Measurements from ENCODE around the gene MDM2.

MDM2 gene

GRCh38 chr12:68896881-68897540 is 89.0 kb downstream of the MDM2 start:
- Histone ChIP-seq H3K9ac (ENCODE audit: low read depth, low read length) (no peak overlapping the region), H3K4me3 (ENCODE audit: low read depth, low read length) (no peak overlapping the region), H3K4me1 (ENCODE audit: control insufficient read depth, insufficient read depth, low read length) (peaks cover 8% of the 10 kb centered on the region; the same call in 1 of the 2 replicates), H3K27me3 (ENCODE audit: control insufficient read depth, insufficient read depth, low read length) (no peaks in the 10 kb centered on the region), H3K36me3 (ENCODE audit: control insufficient read depth, insufficient read depth, low read length) (no peaks in the 10 kb centered on the region), H3K27ac (ENCODE audit: low read depth, low read length) (no peak overlapping the region), H3K9me3 (ENCODE audit: control insufficient read depth, insufficient read depth, low read length) (no peaks in the 10 kb centered on the region)

GRCh38 chr12:68899251-68899771 is 91.3 kb downstream of the MDM2 start:
- no peaks in the 10 kb centered on the region for H3K27me3 ChIP-seq (ENCODE audit: control insufficient read depth, insufficient read depth, low read length)
- H3K9me3 ChIP-seq (ENCODE audit: control insufficient read depth, insufficient read depth, low read length) = no peaks in the 10 kb centered on the region
- no peaks in the 10 kb centered on the region for H3K36me3 ChIP-seq (ENCODE audit: control insufficient read depth, insufficient read depth, low read length)
- H3K4me1 ChIP-seq (ENCODE audit: control insufficient read depth, insufficient read depth, low read length) = peaks cover 8% of the 10 kb centered on the region; the same call in 1 of the 2 replicates
- no peak overlapping the region for H3K27ac ChIP-seq (ENCODE audit: low read depth, low read length)
- no peak overlapping the region for H3K4me3 ChIP-seq (ENCODE audit: low read depth, low read length)
- H3K9ac ChIP-seq (ENCODE audit: low read depth, low read length) = no peak overlapping the region

DNA sequence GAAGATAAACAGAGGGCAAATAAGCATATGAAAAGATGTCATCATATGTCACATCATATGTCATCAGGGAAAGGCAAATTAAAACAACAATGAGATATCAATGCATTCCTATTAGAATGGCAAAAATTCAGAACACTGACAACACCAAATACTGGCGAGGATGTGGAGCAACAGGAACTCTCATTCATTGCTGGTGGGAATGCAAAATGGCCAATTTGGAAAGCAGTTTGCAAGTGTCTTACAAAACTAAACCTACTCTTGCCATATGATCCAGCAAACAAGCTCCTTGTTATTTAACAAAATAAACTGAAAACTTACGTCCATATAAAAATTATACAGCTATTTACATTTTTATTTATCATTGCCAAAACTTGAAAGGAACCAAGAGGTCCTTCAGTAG is 92.3 kb downstream of the MDM2 start:
- no peaks in the 10 kb centered on the region for H3K36me3 ChIP-seq (ENCODE audit: control insufficient read depth, insufficient read depth, low read length)
- no peaks in the 10 kb centered on the region for H3K27me3 ChIP-seq (ENCODE audit: control insufficient read depth, insufficient read depth, low read length)
- no peak overlapping the region for H3K27ac ChIP-seq (ENCODE audit: low read depth, low read length)
- H3K4me1 ChIP-seq (ENCODE audit: control insufficient read depth, insufficient read depth, low read length) = peaks cover 8% of the 10 kb centered on the region; the same call in 1 of the 2 replicates
- H3K4me3 ChIP-seq (ENCODE audit: low read depth, low read length) = no peak overlapping the region
- H3K9me3 ChIP-seq (ENCODE audit: control insufficient read depth, insufficient read depth, low read length) = no peaks in the 10 kb centered on the region
- no peak overlapping the region for H3K9ac ChIP-seq (ENCODE audit: low read depth, low read length)

All from HUES48 (cell line).